Erythroblast (primary cell): ENCODE data around the gene CTIF.

Source experiments
- GATA1 ChIP-seq: IDR thresholded peaks from 2 replicates; pipeline ENCODE4 v1.6.1; 2011; ENCODE audit warnings: low read depth, mild to moderate bottlenecking, control low read depth, low read length, moderate library complexity
- POLR2A ChIP-seq: IDR thresholded peaks from 2 replicates; pipeline ENCODE4 v1.6.1; 2011; ENCODE audit warnings: mild to moderate bottlenecking, low read length

- no peak for TF ChIP-seq POLR2A
- no peak for TF ChIP-seq GATA1
Measured at GRCh38 chr18:48835119-48835518, 296.3 kb downstream of the CTIF start.
